Loucy (cell line): ENCODE data around the gene SEC16A.

ENCODE experiments used
- H2AFZ ChIP-seq: fragments of 200-600 bp; sonication (generic); 2 replicates; pipeline ENCODE4 v1.6.0; 2016; ENCODE audit warnings: antibody characterized with exemption, mild to moderate bottlenecking, low read length, moderate library complexity
- H3F3A ChIP-seq: fragments of 200-600 bp; 2 replicates; pipeline ENCODE4 v1.6.0; 2016; ENCODE audit warnings: antibody characterized with exemption, low read depth, mild to moderate bottlenecking
- H3K27me3 ChIP-seq: fragments of 200-600 bp; sonication (generic); 2 replicates; pipeline ENCODE4 v1.6.1; 2014; ENCODE audit warnings: low read length, mild to moderate bottlenecking; ENCODE audit not compliant: insufficient read depth, poor library complexity, severe bottlenecking
- H3K36me3 ChIP-seq: fragments of 200-600 bp; sonication (generic); 2 replicates; pipeline ENCODE4 v1.6.1; 2016; ENCODE audit warnings: low read length; ENCODE audit not compliant: insufficient read depth
- H3K4me1 ChIP-seq: fragments of 200-600 bp; sonication (generic); 2 replicates; pipeline ENCODE4 v1.5.1; 2014; ENCODE audit warnings: low read length, mild to moderate bottlenecking; ENCODE audit not compliant: insufficient read depth, poor library complexity, severe bottlenecking
- H3K4me2 ChIP-seq: fragments of 200-600 bp; sonication (generic); 2 replicates; pipeline ENCODE4 v1.6.0; 2014; ENCODE audit warnings: antibody characterized with exemption, low read length, low read depth, mild to moderate bottlenecking; ENCODE audit not compliant: poor library complexity, severe bottlenecking
- H3K4me3 ChIP-seq: fragments of 200-600 bp; sonication (generic); 2 replicates; pipeline ENCODE4 v1.5.1; 2014; ENCODE audit warnings: low read length, mild to moderate bottlenecking, mixed read lengths; ENCODE audit not compliant: poor library complexity, severe bottlenecking
- H3K79me2 ChIP-seq: fragments of 200-600 bp; sonication (generic); 2 replicates; pipeline ENCODE4 v1.6.1; 2014; ENCODE audit warnings: low read length; ENCODE audit not compliant: insufficient read depth
- H3K9ac ChIP-seq: fragments of 200-600 bp; sonication (generic); 2 replicates; pipeline ENCODE4 v1.6.0; 2014; ENCODE audit warnings: mild to moderate bottlenecking, low read depth, low read length, moderate library complexity; ENCODE audit not compliant: poor library complexity, severe bottlenecking
- H3K9me2 ChIP-seq: fragments of 200-600 bp; sonication (generic); replicated peaks from 2 replicates; pipeline ENCODE4 v1.6.1; 2016; ENCODE audit warnings: low read depth, low read length, mixed read lengths
- H3K9me3 ChIP-seq: fragments of 200-600 bp; sonication (generic); 2 replicates; pipeline ENCODE4 v1.6.1; 2014; ENCODE audit warnings: mild to moderate bottlenecking, antibody characterized with exemption, low read length, low read depth; ENCODE audit not compliant: insufficient read depth
- H4K20me1 ChIP-seq: fragments of 200-600 bp; sonication (generic); 2 replicates; pipeline ENCODE4 v1.6.0; 2014; ENCODE audit warnings: antibody characterized with exemption, low read length, mild to moderate bottlenecking; ENCODE audit not compliant: insufficient read depth, poor library complexity, severe bottlenecking
- CTCF ChIP-seq: fragments of 200-600 bp; sonication (generic); conservative IDR thresholded peaks from 2 replicates; pipeline ENCODE4 v1.5.1; 2014; ENCODE audit warnings: mild to moderate bottlenecking, antibody characterized with exemption, low read length
- EZH2phosphoT487 ChIP-seq: fragments of 200-600 bp; IDR thresholded peaks from 2 replicates; pipeline ENCODE4 v1.6.1; 2018; ENCODE audit warnings: antibody characterized with exemption, mild to moderate bottlenecking, moderate library complexity, borderline replicate concordance

SEC16A gene

DNA sequence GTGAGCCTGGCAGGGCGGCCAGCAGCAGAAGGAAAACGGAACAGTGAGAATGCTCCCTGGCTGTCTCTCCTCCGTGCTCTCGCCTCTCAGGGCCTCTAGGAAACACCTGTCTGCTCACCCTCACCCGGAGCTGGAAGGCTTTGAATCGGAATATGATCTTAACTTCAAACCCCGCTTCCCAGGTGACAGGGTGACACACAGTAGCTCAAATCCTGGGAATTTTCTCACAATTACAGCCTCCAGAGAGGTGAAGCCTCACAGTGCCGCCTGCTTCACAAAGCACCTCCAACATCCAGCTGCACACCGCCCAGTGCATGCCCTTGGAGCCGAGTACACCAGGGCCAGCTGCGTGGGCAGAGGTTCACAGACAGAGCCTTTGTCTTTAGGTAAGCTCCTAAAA, 12.5 kb downstream of the SEC16A start:
- H3K27me3 ChIP-seq, result no peaks in the 10 kb centered on the region
- no peak overlapping the region for H3K4me2 ChIP-seq
- H3F3A ChIP-seq, result no peaks in the 10 kb centered on the region
- H3K9me3 ChIP-seq, result no peaks in the 10 kb centered on the region
- H3K9me2 ChIP-seq, result no peaks in the 10 kb centered on the region
- TF ChIP-seq CTCF, result no peak
- H3K4me3 ChIP-seq, result no peak overlapping the region
- H4K20me1 ChIP-seq, result peaks cover 3% of the 10 kb centered on the region
- H3K9ac ChIP-seq, result no peak overlapping the region
- peaks cover 81% of the 10 kb centered on the region for H3K36me3 ChIP-seq
- no peak overlapping the region for H2AFZ ChIP-seq
- peaks cover 12% of the 10 kb centered on the region for H3K79me2 ChIP-seq
- H3K4me1 ChIP-seq, result no peaks in the 10 kb centered on the region

- H3K79me2 ChIP-seq, result peaks cover 12% of the 10 kb centered on the region
- no peaks in the 10 kb centered on the region for H3F3A ChIP-seq
- no peaks in the 10 kb centered on the region for H4K20me1 ChIP-seq
- H3K4me3 ChIP-seq, result no peak overlapping the region
- no peaks in the 10 kb centered on the region for H3K9me3 ChIP-seq
- H3K4me2 ChIP-seq, result no peak overlapping the region
- H3K9me2 ChIP-seq, result no peaks in the 10 kb centered on the region
- peaks cover 84% of the 10 kb centered on the region for H3K36me3 ChIP-seq
- no peaks in the 10 kb centered on the region for H3K4me1 ChIP-seq
- no peak overlapping the region for H3K9ac ChIP-seq
- no peak for TF ChIP-seq EZH2phosphoT487
- TF ChIP-seq CTCF, result no peak
- no peak overlapping the region for H2AFZ ChIP-seq
- H3K27me3 ChIP-seq, result no peaks in the 10 kb centered on the region
Measured at GRCh38 chr9:136467766-136468165, 15.1 kb downstream of the SEC16A start.

DNA sequence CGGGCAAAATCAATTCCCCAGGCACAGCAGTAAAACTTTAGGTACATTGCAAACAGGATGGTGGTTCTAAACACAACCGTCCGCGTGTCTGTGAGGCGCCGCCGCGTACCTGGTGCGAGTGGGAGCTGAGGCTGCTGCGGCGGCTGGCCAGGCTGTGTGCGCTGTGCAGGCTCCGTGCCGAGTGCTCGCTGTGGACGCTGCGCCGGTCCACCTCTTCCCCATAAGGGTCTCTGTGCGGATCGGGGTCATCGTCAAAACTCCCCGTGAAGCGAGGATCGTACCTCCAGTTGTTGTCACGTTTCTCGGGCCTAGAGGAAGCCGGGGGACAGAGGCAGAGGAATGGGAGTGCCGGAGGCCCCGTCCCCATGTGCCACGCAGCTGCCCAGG, 16.7 kb downstream of the SEC16A start:
- no peak overlapping the region for H2AFZ ChIP-seq
- no peak overlapping the region for H3K9ac ChIP-seq
- H3K79me2 ChIP-seq, result no peaks in the 10 kb centered on the region; the same call in 1 of the 2 replicates
- H3K9me2 ChIP-seq, result no peaks in the 10 kb centered on the region
- H3K4me3 ChIP-seq, result no peak overlapping the region
- H4K20me1 ChIP-seq, result no peaks in the 10 kb centered on the region
- peaks cover 88% of the 10 kb centered on the region for H3K36me3 ChIP-seq
- no peaks in the 10 kb centered on the region for H3K27me3 ChIP-seq
- TF ChIP-seq CTCF (no peak), EZH2phosphoT487 (no peak)
- no peaks in the 10 kb centered on the region for H3K4me1 ChIP-seq
- H3K9me3 ChIP-seq, result no peaks in the 10 kb centered on the region
- H3F3A ChIP-seq, result no peaks in the 10 kb centered on the region
- no peak overlapping the region for H3K4me2 ChIP-seq
